Stimulated activated memory B cell treated with anti-CD40 and anti-IgM and Interleukin-4, amounts not matched to agents 10 μg/mL and 1 μg/mL and 100 μg/mL, for 72 hours (primary cell): ENCODE data around the gene TRPM3.

Experiments used
- ATAC-seq: fragments of 150-1000 bp; cut with Tn5 transposase; 2 replicates; pipeline ENCODE4 v1.10.0; 2021
- H3K27ac Mint-ChIP-seq: one replicate; pipeline ENCODE4 v1.8.0; 2022; ENCODE audit warnings: mild to moderate bottlenecking, mixed read lengths
- H3K27me3 Mint-ChIP-seq: one replicate; pipeline ENCODE4 v1.8.0; 2022; ENCODE audit warnings: mixed read lengths
- H3K36me3 Mint-ChIP-seq: one replicate; pipeline ENCODE4 v1.8.0; 2022; ENCODE audit warnings: mixed read lengths
- H3K4me1 Mint-ChIP-seq: one replicate; pipeline ENCODE4 v1.8.0; 2022; ENCODE audit warnings: mixed read lengths
- H3K4me3 Mint-ChIP-seq: one replicate; pipeline ENCODE4 v1.8.0; 2022; ENCODE audit warnings: mild to moderate bottlenecking, moderate library complexity, mixed read lengths
- H3K9me3 Mint-ChIP-seq: one replicate; pipeline ENCODE4 v1.8.0; 2022; ENCODE audit warnings: mixed read lengths

The TRPM3 gene

GRCh38 chr9:70617033-70617828, 504.2 kb downstream of the TRPM3 start:
- Mint-ChIP-seq H3K4me1 (no peaks in the 10 kb centered on the region), H3K27ac (no peak overlapping the region)

GRCh38 chr9:70616228-70616990, 505.0 kb downstream of the TRPM3 start:
- no peaks in the 10 kb centered on the region for H3K27me3 Mint-ChIP-seq
- no peaks in the 10 kb centered on the region for H3K36me3 Mint-ChIP-seq
- no peak overlapping the region for H3K27ac Mint-ChIP-seq
- peaks cover 2% of the 10 kb centered on the region for H3K9me3 Mint-ChIP-seq
- ATAC-seq: no peak
- H3K4me1 Mint-ChIP-seq: no peaks in the 10 kb centered on the region
- no peak overlapping the region for H3K4me3 Mint-ChIP-seq

More at GRCh38 chr9:70617033-70617828, 504.2 kb downstream of the TRPM3 start:
- ATAC-seq: no peak
- Mint-ChIP-seq H3K36me3 (no peaks in the 10 kb centered on the region), H3K4me3 (no peak overlapping the region), H3K27me3 (no peaks in the 10 kb centered on the region), H3K9me3 (no peaks in the 10 kb centered on the region)

GRCh38 chr9:70615464-70616138, 505.8 kb downstream of the TRPM3 start:
- no peaks in the 10 kb centered on the region for H3K4me1 Mint-ChIP-seq
- H3K9me3 Mint-ChIP-seq: peaks cover 6% of the 10 kb centered on the region
- H3K36me3 Mint-ChIP-seq: no peaks in the 10 kb centered on the region
- no peak for ATAC-seq
- no peak overlapping the region for H3K27ac Mint-ChIP-seq
- H3K27me3 Mint-ChIP-seq: no peaks in the 10 kb centered on the region
- no peak overlapping the region for H3K4me3 Mint-ChIP-seq

- ATAC-seq: no peak
- peaks cover 6% of the 10 kb centered on the region for H3K9me3 Mint-ChIP-seq
- no peak overlapping the region for H3K27ac Mint-ChIP-seq
- H3K27me3 Mint-ChIP-seq: no peaks in the 10 kb centered on the region
- no peaks in the 10 kb centered on the region for H3K4me1 Mint-ChIP-seq
- H3K36me3 Mint-ChIP-seq: no peaks in the 10 kb centered on the region
- no peak overlapping the region for H3K4me3 Mint-ChIP-seq
Measured at GRCh38 chr9:70614786-70615463, 506.5 kb downstream of the TRPM3 start.

GRCh38 chr9:70613024-70613768, 508.2 kb downstream of the TRPM3 start:
- no peaks in the 10 kb centered on the region for H3K36me3 Mint-ChIP-seq
- no peak for ATAC-seq
- H3K4me3 Mint-ChIP-seq: no peak overlapping the region
- no peaks in the 10 kb centered on the region for H3K27me3 Mint-ChIP-seq
- no peaks in the 10 kb centered on the region for H3K4me1 Mint-ChIP-seq
- peaks cover 6% of the 10 kb centered on the region for H3K9me3 Mint-ChIP-seq
- H3K27ac Mint-ChIP-seq: no peak overlapping the region

- Mint-ChIP-seq H3K9me3 (peaks cover 10% of the 10 kb centered on the region), H3K36me3 (no peaks in the 10 kb centered on the region), H3K4me3 (no peak overlapping the region), H3K4me1 (peaks cover 5% of the 10 kb centered on the region), H3K27ac (no peak overlapping the region), H3K27me3 (no peaks in the 10 kb centered on the region)
- ATAC-seq: no peak
Measured at GRCh38 chr9:70610287-70610644, 511.2 kb downstream of the TRPM3 start.

- H3K4me1 Mint-ChIP-seq: peaks cover 5% of the 10 kb centered on the region
- no peaks in the 10 kb centered on the region for H3K27me3 Mint-ChIP-seq
- H3K4me3 Mint-ChIP-seq: no peak overlapping the region
- no peaks in the 10 kb centered on the region for H3K36me3 Mint-ChIP-seq
- no peak overlapping the region for H3K27ac Mint-ChIP-seq
- H3K9me3 Mint-ChIP-seq: peaks cover 10% of the 10 kb centered on the region
- ATAC-seq: no peak
Measured at GRCh38 chr9:70609542-70610286, 511.7 kb downstream of the TRPM3 start.

GRCh38 chr9:70609011-70609410, 512.4 kb downstream of the TRPM3 start:
- Mint-ChIP-seq H3K27me3 (no peaks in the 10 kb centered on the region), H3K9me3 (peaks cover 10% of the 10 kb centered on the region)

GRCh38 chr9:70607926-70608325, 513.5 kb downstream of the TRPM3 start:
- peaks cover 5% of the 10 kb centered on the region for H3K4me1 Mint-ChIP-seq
- peaks cover 10% of the 10 kb centered on the region for H3K9me3 Mint-ChIP-seq
- no peaks in the 10 kb centered on the region for H3K36me3 Mint-ChIP-seq
- peak; percentile 76 for ATAC-seq
- no peak overlapping the region for H3K4me3 Mint-ChIP-seq
- H3K27me3 Mint-ChIP-seq: no peaks in the 10 kb centered on the region
- H3K27ac Mint-ChIP-seq: no peak overlapping the region

More at GRCh38 chr9:70609011-70609410, 512.4 kb downstream of the TRPM3 start:
- no peak overlapping the region for H3K4me3 Mint-ChIP-seq
- H3K27ac Mint-ChIP-seq: no peak overlapping the region
- no peaks in the 10 kb centered on the region for H3K36me3 Mint-ChIP-seq
- H3K4me1 Mint-ChIP-seq: peaks cover 5% of the 10 kb centered on the region
- ATAC-seq: no peak

- Mint-ChIP-seq H3K27ac (no peak overlapping the region), H3K27me3 (no peaks in the 10 kb centered on the region), H3K36me3 (no peaks in the 10 kb centered on the region), H3K4me1 (peaks cover 11% of the 10 kb centered on the region), H3K4me3 (no peak overlapping the region), H3K9me3 (peaks cover 10% of the 10 kb centered on the region)
- ATAC-seq: no peak
Measured at GRCh38 chr9:70607329-70607728, 514.1 kb downstream of the TRPM3 start.

GRCh38 chr9:70603020-70603411, 518.4 kb downstream of the TRPM3 start:
- Mint-ChIP-seq H3K27ac (no peak overlapping the region), H3K4me3 (no peak overlapping the region), H3K36me3 (no peaks in the 10 kb centered on the region), H3K27me3 (no peaks in the 10 kb centered on the region), H3K4me1 (peaks cover 10% of the 10 kb centered on the region), H3K9me3 (peaks cover 4% of the 10 kb centered on the region)
- no peak for ATAC-seq

- Mint-ChIP-seq H3K27me3 (no peaks in the 10 kb centered on the region), H3K9me3 (no peaks in the 10 kb centered on the region)
Measured at GRCh38 chr9:70602321-70603019, 519.0 kb downstream of the TRPM3 start.

GRCh38 chr9:70601000-70601951, 520.1 kb downstream of the TRPM3 start:
- Mint-ChIP-seq H3K4me1 (peaks cover 6% of the 10 kb centered on the region), H3K27ac (no peak overlapping the region)

More at GRCh38 chr9:70602321-70603019, 519.0 kb downstream of the TRPM3 start:
- Mint-ChIP-seq H3K4me1 (peaks cover 6% of the 10 kb centered on the region), H3K27ac (no peak overlapping the region), H3K4me3 (no peak overlapping the region), H3K36me3 (no peaks in the 10 kb centered on the region)
- peak; percentile 34 for ATAC-seq

More at GRCh38 chr9:70601000-70601951, 520.1 kb downstream of the TRPM3 start:
- no peaks in the 10 kb centered on the region for H3K9me3 Mint-ChIP-seq
- no peak for ATAC-seq
- no peaks in the 10 kb centered on the region for H3K36me3 Mint-ChIP-seq
- H3K27me3 Mint-ChIP-seq: no peaks in the 10 kb centered on the region
- no peak overlapping the region for H3K4me3 Mint-ChIP-seq
